NCI-H2081 treated with DMSO at 0.1 percent for 48 hours (cell line): ENCODE measurements around the gene HBG1.

ENCODE experiments used
- DNase-seq: peaks from one replicate; lab custom pipeline; 2025; lab: John Stamatoyannopoulos, UW

HBG1 gene

DNA sequence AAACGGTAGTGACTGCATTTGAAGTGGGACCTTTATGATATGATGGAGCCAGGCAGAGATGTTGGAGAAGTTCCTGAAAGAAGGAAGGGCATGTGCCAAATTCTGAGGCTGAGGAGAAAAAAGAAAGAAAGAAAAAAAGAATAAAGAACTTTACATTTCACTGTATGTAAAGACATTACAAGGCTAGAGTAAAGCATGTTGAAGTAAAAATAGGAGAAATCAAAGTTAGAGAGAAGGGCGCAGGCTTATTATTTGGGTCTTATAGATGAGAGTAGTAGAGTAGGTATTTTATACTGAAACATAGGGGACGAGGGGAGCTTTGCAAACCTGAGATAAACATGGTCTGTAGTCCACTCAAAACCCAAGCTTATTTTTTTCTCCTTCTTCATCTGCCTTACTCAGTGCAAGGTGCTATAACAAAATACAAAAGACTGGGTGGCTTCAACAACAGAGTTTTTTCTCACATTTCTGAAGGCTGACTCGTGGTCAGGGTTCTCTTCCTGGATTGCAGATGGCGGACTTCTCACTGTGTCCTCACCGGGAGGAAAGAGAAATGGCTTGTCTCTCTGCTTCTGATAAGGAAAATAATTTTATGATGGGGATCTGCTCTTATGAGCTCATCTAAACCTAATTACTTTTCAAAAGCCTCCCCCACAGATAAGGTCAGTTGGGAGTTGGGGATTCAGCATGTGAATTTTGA is 2.7 kb downstream of the HBG1 start:
- no peak for DNase-seq

DNA sequence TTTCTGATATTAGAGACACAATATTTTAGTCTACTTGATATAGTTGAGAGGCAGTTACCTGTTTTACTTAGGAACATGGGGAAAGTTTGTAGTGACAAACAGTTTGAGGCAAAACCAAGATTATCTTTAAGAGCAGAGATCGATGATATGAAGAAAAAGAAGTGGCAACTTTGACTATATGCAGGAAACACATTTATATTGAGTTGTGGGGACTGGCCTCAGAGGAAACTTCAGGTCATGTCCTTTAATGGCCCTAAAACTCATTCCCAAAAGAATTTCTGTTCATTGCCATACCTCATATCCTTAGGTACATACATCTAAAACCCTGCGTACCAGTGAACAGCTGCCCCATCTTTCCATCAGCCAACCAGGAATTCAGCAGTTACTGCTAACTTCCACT is 4.5 kb downstream of the HBG1 start:
- DNase-seq: no peak

DNA sequence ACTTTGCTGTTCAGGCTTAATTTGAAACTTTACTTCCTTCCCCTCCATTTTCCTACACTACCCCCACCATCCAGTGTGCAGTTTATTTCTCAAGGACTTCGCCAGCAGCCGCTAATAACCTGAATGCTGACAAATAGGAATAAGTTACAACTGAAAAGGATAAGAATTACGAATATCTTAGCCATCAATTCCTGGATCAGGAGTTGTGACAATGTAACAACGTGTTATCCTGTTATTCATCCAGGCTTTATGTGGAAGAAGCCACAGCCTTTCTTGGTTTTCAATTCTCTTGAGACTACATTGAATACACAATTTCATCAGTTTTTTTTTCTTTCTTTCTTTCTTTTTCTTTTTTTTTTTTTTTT is 5.9 kb downstream of the HBG1 start:
- no peak for DNase-seq

DNA sequence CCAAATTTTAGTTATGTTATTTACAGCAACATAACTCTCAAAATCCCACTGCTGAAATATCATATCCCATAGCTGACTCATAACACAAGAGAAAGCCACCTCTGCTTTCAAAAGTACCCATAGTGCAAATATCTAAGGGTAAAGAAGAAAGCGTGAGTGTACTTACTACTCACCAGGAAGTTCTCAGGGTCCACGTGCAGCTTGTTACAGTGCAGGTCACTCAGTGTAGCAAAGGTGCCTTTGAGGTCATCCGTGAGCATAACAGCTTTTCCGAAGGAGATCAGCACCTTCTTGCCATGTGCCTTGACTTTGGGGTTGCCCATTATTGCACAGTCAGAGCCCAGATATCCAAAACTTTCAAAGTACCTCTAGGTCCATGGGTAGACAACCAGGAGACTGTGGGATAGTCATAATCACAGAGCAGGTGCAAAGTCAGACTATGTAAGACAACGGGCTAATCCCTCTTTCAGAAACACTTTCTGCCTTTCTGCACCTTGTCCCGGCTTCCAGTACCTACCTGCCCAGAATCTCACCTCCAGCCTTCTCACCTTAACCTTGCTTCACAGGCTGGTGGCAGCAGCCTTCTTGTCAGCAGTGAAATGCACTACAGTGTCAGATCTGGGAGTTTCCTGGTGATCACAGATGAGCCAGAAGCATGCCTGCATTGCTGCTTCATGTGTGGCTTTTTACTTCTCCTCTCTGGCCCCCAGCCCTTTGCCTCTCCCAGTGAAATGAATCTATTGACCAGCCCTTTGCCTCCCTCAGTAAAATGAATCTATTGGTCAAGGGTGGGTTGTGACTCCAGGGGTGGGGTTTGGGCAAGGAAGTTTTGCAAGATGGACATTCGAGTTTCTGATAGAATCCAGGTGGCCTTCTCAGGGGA is 6.5 kb downstream of the HBG1 start:
- DNase-seq: no peak

DNA sequence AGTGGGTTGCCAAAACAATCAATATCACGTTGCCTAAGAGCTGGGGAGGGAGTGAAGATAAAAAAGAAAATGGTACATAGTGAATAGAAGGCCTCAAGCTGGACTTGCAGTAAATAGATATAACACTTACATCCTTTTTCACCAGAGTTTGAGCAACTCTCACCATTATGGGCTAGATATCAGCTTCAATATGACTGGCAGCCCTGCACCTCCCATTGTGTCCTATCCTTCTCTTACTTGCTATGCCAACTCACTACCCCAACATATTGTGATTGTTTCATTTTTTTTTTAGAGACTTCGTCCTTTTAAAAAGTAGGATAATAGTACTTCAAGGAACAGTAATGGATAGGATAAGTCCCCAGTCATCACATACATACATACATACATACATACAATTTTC is 7.4 kb downstream of the HBG1 start:
- no peak for DNase-seq

DNA sequence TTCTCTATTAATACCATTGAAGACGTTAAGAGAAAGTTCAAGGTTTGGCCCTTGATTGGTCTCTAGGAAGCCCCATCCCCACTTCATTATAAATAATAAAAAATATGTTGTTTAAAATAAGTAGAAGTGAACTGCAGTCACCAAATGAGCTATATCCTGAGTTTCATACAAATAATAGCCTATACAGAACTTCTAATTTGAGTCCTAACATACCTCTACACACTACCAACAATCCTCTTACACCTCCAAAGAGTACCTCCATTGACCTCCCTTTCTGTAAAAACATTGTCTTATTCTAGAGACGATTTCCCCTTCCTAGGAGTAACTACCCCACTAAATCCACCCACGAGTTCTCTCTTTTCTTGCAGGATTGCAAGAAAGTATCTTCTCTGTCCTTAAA is 8.2 kb downstream of the HBG1 start:
- no peak for DNase-seq

DNA sequence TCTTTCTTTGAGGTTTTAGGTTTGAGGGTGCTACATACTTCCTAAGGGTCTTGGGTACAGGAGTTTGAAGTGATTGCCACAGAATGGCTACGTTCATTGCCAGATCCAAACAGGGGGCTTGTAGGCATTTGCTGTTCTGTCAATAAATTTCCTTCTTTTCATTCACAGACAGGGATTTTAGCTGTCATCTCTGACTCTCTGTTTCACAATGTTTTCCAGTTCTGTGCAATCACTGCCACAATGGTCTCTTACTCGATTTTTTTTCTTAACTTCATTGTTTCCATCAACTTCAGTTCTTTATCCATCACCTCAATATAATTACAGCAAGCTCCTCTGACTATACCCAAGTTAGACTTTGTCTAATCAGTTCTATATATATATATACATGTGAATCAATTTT is 9.2 kb downstream of the HBG1 start:
- no peak for DNase-seq

DNA sequence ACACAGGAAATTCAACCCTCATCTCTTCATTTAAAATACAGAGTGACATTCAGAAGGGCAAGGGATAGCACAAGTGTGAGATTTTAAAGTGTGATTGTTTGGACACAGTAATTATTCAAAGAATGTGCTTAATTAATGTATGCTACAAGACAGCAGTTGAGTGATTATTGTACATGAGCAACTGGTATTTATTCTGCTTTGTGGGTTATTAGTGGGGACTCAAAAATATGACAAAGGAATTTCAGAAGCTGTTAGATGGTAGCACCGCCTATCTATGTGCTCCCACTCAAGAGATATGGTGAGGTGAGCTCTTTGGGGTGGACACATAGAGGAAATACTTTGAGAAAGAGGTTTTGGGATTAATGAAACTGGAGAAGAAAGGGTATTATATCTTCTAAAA is 9.6 kb downstream of the HBG1 start:
- no peak for DNase-seq

DNA sequence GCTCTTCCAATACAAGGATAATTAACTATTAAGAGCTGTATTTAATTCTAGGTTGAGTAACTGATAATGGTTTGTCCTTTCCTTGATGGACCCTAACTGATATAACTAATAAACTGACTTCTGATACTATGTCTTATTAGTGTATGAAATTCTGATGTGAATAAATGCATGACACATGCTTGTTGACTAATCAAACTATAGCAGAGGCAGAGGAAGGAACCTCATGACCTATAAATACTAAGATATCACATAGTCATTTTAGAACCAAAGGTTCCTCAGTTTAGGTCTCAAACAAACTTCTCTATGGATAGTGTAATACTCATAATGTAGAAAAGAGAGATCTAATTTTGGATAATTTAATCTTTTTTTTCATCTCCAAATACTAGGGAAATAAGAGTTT is 10.6 kb downstream of the HBG1 start:
- DNase-seq: no peak

DNA sequence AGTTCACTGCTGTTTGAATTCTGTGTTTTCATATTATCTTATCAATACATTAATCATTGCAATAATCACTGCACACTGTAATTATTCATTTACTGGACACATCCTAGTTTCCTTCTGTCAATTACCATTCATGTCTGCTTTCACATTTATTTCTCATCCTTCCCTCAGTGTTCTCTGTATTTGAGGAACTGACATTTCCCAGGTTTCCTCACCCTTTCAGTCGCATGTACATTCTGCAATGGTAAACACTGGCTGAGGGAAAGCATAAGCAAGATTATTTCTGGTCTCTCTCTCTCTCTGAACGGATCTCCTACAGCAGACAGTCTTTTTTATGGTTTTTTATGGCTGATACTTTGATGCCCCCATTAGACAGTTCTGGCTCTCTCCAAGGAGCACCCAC is 11.2 kb downstream of the HBG1 start:
- no peak for DNase-seq

DNA sequence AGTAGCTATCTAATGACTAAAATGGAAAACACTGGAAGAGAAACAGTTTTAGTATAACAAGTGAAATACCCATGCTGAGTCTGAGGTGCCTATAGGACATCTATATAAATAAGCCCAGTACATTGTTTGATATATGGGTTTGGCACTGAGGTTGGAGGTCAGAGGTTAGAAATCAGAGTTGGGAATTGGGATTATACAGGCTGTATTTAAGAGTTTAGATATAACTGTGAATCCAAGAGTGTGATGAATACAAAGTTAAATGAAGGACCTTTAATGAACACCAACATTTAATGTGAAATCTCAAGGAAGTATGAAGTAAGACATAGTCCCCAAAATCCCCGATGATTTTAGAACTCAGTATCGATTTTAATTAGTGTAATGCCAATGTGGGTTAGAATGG is 12.2 kb downstream of the HBG1 start:
- DNase-seq: no peak

DNA sequence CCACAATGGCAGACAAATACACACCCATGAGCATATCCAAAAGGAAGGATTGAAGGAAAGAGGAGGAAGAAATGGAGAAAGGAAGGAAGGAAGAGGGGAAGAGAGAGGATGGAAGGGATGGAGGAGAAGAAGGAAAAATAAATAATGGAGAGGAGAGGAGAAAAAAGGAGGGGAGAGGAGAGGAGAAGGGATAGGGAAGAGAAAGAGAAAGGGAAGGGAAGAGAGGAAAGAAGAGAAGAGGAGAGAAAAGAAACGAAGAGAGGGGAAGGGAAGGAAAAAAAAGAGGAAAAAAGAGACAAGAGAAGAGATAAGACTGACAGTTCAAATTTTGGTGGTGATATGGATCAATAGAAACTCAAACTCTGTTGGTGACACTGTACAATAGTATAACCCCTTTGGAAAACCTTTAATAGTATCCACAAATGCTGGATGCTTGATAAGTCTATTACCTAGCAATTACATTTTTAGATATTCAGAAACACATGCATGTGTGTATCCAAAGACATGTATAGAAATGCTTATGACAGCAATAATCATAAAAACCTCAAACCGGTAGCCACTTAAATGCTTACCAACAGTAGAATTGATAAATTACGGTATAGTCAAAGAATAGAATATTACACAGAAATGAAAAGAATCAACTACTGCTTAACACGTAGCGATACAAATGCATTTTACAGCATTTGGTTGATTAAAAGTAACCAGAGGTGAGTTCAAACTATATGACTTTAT is 14.1 kb downstream of the HBG1 start:
- no peak for DNase-seq

DNA sequence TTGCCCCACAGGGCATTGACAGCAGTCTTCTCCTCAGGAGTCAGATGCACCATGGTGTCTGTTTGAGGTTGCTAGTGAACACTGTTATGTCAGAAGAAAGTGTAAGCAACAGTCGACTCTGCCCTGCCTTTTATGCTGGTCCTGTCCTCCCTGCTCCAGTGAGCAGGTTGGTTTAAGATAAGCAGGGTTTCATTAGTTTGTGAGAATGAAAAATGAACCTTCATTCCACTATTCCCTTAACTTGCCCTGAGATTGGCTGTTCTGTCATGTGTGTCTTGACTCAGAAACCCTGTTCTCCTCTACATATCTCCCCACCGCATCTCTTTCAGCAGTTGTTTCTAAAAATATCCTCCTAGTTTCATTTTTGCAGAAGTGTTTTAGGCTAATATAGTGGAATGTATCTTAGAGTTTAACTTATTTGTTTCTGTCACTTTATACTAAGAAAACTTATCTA is 15.2 kb downstream of the HBG1 start, which contains the start of gene HBD:
Gene HBD, minus strand, starts transcription at position 103 of the 454 bp plus-strand sequence. Its CDS starts 50 bp downstream, at position 53.
- no peak for DNase-seq

DNA sequence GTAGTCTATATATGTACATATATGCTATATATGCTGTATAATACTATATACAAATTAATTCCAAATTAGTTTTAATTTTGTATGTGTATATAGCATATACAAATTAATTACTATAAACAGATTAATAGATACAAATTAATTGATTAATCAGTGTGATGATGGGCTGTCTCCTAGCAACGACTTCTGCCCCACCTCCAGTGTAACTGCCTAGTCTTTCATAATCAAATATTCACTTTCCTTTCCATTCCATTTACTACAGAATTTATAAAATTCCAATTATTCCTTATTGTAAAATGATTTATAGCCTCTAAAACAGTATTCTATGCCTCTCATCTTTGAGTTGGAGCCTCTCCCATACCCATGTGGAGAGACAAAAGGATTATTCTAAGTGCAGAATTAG is 16.4 kb downstream of the HBG1 start:
- DNase-seq: no peak

DNA sequence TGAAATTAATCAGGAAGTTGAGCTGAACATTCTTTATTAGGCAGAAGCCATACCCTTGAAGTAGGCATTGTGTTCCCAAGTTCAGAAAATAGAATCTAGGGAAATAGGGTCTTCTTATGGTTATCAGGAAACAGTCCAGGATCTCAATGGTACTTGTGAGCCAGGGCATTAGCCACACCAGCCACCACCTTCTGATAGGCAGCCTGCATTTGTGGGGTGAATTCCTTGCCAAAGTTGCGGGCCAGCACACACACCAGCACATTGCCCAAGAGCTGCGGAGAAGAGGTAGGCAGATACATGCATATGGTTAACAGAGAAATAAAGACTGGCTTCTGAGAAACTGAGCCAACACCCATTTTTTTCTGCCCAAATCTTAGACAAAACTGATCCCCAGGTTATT is 16.8 kb downstream of the HBG1 start:
- no peak for DNase-seq

DNA sequence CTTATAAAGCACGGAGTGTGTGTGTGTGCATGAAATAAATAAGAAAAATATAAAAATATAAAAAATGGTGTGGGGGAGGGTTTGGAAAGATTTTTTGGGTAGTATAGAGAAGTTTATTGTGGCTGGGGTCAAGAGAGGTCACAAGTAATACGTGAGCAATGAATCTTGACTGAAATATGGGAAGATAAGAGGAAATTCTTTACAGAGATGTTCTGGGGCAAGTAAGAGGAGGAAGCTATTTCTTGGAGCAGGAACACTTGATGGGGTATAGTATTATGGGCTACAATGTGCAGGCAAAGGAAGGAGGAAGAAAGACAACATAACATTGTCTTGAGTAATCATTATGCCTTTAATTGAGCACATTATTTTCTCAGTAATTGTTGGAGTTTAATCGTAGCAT is 17.5 kb downstream of the HBG1 start:
- no peak for DNase-seq

DNA sequence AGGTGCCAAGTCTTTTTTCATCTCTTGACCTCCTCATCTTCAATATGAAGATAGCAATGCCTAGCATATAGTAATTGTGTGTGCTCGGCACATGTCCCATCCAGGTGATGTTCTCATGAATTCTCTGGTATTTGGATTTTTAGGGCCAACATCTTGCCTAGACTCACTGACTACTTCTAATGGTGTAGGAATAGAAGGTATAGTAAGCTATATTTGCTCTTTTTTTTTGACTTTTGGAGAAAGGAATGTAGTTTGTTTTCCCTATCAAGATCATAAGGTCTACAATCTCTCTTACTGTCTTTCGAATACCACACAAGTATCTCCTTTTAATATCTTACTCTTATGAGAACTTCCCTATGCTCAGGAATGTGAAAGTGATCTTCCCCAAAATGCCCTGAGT is 18.5 kb downstream of the HBG1 start:
- DNase-seq: no peak

DNA sequence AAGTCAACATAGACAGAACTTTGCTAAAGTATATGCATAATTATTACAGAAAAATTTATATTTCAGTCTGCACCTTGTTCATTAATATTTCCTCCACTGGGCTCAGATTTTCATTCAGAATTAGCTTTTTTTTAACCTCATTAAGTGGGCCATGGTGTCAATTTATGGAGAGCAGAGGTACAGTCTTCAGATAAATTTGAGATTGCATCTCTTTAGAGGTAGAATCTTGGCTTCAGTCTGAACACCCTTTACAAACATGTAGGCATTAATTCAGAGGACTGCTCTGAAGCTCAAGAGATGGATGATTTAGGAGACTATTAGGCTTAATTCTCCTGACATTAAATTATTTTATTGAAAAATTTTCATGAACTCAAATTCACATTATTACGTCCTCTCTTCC is 19.4 kb downstream of the HBG1 start:
- DNase-seq: no peak

DNA sequence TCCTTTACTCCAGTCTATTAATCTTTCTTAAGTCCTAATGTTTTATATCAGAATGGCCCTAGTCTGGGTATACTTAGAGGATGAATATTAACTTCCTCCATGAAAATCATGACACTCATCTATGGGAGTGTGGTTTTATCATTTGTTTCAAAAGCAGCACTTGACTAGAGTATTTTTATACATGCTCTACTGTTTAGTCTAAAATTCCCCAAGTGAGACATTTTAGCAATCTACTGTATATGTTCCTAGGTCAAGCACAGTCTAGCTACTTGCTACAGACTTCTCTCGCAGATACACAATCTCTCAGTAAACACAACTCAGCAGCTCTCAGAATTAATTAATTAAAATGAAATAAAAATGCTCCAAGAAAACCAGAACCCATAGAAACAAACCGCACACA is 19.9 kb downstream of the HBG1 start:
- no peak for DNase-seq

DNA sequence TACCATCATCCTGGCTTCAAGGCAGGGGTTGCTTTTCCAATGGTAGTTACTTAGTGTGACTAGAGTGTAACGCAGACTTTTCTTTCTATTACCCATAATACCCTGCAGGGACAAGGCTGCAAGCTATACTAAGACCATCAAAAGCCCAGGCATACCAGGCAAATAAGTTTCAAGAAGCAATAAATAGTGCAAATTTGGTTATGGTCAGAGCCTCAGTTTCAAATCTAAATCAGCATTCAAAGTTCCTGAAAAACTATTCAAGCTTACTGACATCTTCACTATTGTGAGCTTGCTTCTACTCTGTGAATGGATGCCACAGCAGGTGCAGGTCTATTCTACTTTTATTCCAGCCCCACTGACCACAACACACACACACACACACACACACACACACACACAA is 20.3 kb downstream of the HBG1 start:
- DNase-seq: no peak

DNA sequence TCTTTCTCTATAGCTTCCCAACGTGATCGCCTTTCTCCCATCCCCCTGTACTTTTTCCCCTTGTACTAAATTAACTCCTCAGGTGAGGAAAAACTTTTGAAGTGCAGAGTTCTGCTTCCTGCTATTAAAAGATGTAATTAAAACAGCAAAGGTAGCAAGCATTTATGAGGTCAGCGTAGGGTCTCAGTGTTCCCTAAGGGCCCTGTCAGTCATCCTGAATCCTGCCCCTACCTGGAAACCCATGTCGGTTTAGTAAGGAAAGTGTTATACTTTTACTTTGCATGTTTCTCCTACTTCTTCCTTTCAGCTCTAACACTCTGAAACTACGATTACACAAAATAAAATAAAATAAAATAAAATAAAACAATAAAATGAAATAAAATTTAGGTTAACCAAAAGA is 21.5 kb downstream of the HBG1 start:
- no peak for DNase-seq

DNA sequence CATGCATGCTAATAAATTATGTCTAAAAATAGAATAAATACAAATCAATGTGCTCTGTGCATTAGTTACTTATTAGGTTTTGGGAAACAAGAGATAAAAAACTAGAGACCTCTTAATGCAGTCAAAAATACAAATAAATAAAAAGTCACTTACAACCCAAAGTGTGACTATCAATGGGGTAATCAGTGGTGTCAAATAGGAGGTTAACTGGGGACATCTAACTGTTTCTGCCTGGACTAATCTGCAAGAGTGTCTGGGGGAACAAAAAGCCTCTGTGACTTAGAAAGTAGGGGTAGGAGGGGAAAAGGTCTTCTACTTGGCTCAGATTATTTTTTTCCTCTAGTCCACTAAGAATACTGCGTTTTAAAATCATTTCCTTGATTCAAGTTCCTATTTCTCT is 22.0 kb downstream of the HBG1 start:
- no peak for DNase-seq

DNA sequence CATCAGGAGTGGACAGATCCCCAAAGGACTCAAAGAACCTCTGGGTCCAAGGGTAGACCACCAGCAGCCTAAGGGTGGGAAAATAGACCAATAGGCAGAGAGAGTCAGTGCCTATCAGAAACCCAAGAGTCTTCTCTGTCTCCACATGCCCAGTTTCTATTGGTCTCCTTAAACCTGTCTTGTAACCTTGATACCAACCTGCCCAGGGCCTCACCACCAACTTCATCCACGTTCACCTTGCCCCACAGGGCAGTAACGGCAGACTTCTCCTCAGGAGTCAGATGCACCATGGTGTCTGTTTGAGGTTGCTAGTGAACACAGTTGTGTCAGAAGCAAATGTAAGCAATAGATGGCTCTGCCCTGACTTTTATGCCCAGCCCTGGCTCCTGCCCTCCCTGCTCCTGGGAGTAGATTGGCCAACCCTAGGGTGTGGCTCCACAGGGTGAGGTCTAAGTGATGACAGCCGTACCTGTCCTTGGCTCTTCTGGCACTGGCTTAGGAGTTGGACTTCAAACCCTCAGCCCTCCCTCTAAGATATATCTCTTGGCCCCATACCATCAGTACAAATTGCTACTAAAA is 22.8 kb downstream of the HBG1 start, which contains the start of gene HBB:
Gene HBB, minus strand, starts transcription at position 340 of the 579 bp plus-strand sequence. Its CDS starts 50 bp downstream, at position 290.
- no peak for DNase-seq
